ENCODE data around the gene ODAD2. TPM values are rescaled to one million over a fixed set of nuclear protein-coding genes. Genes with fewer than 3 reads are reported as not detected.

ODAD2 gene
- total RNA-seq, 1 donor from 2014 or later = 1.5 TPM

GRCh38 chr10:28020993-28021982 lies 22.4 kb upstream of the ODAD2 start:
- H3K27ac Mint-ChIP-seq = no peak overlapping the region
- TF ChIP-seq CTCF (conservative IDR thresholded peaks at IDR 0.05) = no peak
- H3K9me3 Mint-ChIP-seq = no peaks in the 10 kb centered on the region
- no peak overlapping the region for H3K4me3 Mint-ChIP-seq
- no peaks in the 10 kb centered on the region for H3K36me3 Mint-ChIP-seq
- no peak for DNase-seq (ENCODE audit: extremely low spot score, unreplicated experiment)
- H3K27me3 Mint-ChIP-seq = peaks cover 3% of the 10 kb centered on the region
- no peaks in the 10 kb centered on the region for H3K4me1 Mint-ChIP-seq (ENCODE audit: unreplicated experiment)

GRCh38 chr10:28020080-28020860 lies 21.4 kb upstream of the ODAD2 start:
- Mint-ChIP-seq H3K4me1 (ENCODE audit: unreplicated experiment) (no peaks in the 10 kb centered on the region), H3K9me3 (no peaks in the 10 kb centered on the region), H3K27ac (no peak overlapping the region), H3K27me3 (peaks cover 3% of the 10 kb centered on the region), H3K36me3 (no peaks in the 10 kb centered on the region), H3K4me3 (no peak overlapping the region)
- no peak for TF ChIP-seq CTCF (conservative IDR thresholded peaks at IDR 0.05)
- no peak for DNase-seq (ENCODE audit: extremely low spot score, unreplicated experiment)

GRCh38 chr10:28014651-28015050 lies 15.8 kb upstream of the ODAD2 start:
- Mint-ChIP-seq H3K4me1 (ENCODE audit: unreplicated experiment) (peaks cover 9% of the 10 kb centered on the region), H3K27ac (no peak overlapping the region), H3K36me3 (no peaks in the 10 kb centered on the region), H3K4me3 (no peak overlapping the region), H3K27me3 (peaks cover 4% of the 10 kb centered on the region), H3K9me3 (no peaks in the 10 kb centered on the region)
- TF ChIP-seq CTCF (conservative IDR thresholded peaks at IDR 0.05) = no peak
- no peak for DNase-seq (ENCODE audit: extremely low spot score, unreplicated experiment)

GRCh38 chr10:28012990-28013515 lies 14.2 kb upstream of the ODAD2 start:
- Mint-ChIP-seq H3K27ac (no peak overlapping the region), H3K4me1 (ENCODE audit: unreplicated experiment) (peaks cover 9% of the 10 kb centered on the region), H3K4me3 (no peak overlapping the region), H3K27me3 (peaks cover 7% of the 10 kb centered on the region), H3K36me3 (no peaks in the 10 kb centered on the region), H3K9me3 (no peaks in the 10 kb centered on the region)
- DNase-seq (ENCODE audit: extremely low spot score, unreplicated experiment) = no peak
- no peak for TF ChIP-seq CTCF (conservative IDR thresholded peaks at IDR 0.05)

- Mint-ChIP-seq H3K4me1 (ENCODE audit: unreplicated experiment) (peaks cover 9% of the 10 kb centered on the region), H3K4me3 (no peak overlapping the region), H3K27ac (no peak overlapping the region), H3K9me3 (no peaks in the 10 kb centered on the region), H3K36me3 (no peaks in the 10 kb centered on the region), H3K27me3 (peaks cover 23% of the 10 kb centered on the region)
- DNase-seq (ENCODE audit: extremely low spot score, unreplicated experiment) = no peak
- TF ChIP-seq CTCF (conservative IDR thresholded peaks at IDR 0.05) = no peak
These were observed 11.9 kb upstream of the ODAD2 start for GRCh38 chr10:28010821-28011220.
